Muscle of leg (tissue), 11 donors: ENCODE measurements around the gene INPP4B. TPM values are rescaled to one million over a fixed set of nuclear protein-coding genes. Genes with fewer than 3 reads are reported as not detected.

ENCODE experiments used
- DNase-seq: peaks from one replicate; pipeline ENCODE4 v3.0.0; 2013
- H3K27ac ChIP-seq: one replicate; pipeline ENCODE4 v1.5.1; 2013; ENCODE audit warnings: mild to moderate bottlenecking, low read length, control low read depth
- H3K27me3 ChIP-seq: one replicate; pipeline ENCODE4 v1.6.1; 2013; ENCODE audit warnings: low read length; ENCODE audit not compliant: control insufficient read depth, insufficient read depth
- H3K36me3 ChIP-seq: one replicate; pipeline ENCODE4 v1.6.1; 2013; ENCODE audit warnings: low read length; ENCODE audit not compliant: control insufficient read depth, insufficient read depth
- H3K4me1 ChIP-seq: one replicate; pipeline ENCODE4 v1.6.1; 2013; ENCODE audit warnings: low read length; ENCODE audit not compliant: control insufficient read depth, insufficient read depth
- H3K4me3 ChIP-seq: one replicate; pipeline ENCODE4 v1.5.1; 2013; ENCODE audit warnings: low read length, control low read depth
- H3K9me3 ChIP-seq: replicated peaks from 2 replicates; pipeline ENCODE4 v1.6.1; 2013; ENCODE audit warnings: low read depth, low read length; ENCODE audit not compliant: control insufficient read depth
- WGBS: methylation state at CpG from one replicate; pipeline ENCODE4 v1.1.5; 2013; ENCODE audit warnings: missing lambda C conversion rate; ENCODE audit not compliant: insufficient coverage; 5-methylcytosine and 5-hydroxymethylcytosine counted together
- polyA plus RNA-seq, 8 donors: library from polyadenylated mRNA; unstranded; fragments of 120-200 nt; gene quantifications; one replicate each; pipeline versions ENCODE4 v1.2.1 to v1.2.3, GENCODE V29; 2013; ENCODE audit warnings: inconsistent platforms in 1 of 8, low replicate concordance in 1 of 8; ENCODE audit not compliant: insufficient read length in 8 of 8, insufficient read depth in 1 of 8
- total RNA-seq: library from RNA; stranded (reverse); fragments of 120-200 nt; gene quantifications from one replicate; pipeline ENCODE4 v1.2.4, GENCODE V29; 2013

The INPP4B gene
- total and polyA plus RNA-seq, 9 donors, result 15.7 to 55.1 (median 30.6) TPM

GRCh38 chr4:142826503-142827241 lies 19.4 kb downstream of the INPP4B start:
- Histone ChIP-seq H3K36me3 (no peaks in the 10 kb centered on the region), H3K27me3 (no peaks in the 10 kb centered on the region), H3K4me1 (no peaks in the 10 kb centered on the region), H3K4me3 (no peak overlapping the region), H3K9me3 (no peaks in the 10 kb centered on the region), H3K27ac (no peak overlapping the region)
- DNase-seq, result no peak
- 94% methylated on average over 3 of the region's 4 CpGs for WGBS

- no CpG with 5 or more reads among the region's 1 CpG for WGBS
- H3K4me1 ChIP-seq, result no peaks in the 10 kb centered on the region
- H3K9me3 ChIP-seq, result no peaks in the 10 kb centered on the region
- no peak overlapping the region for H3K4me3 ChIP-seq
- DNase-seq, result no peak
- no peak overlapping the region for H3K27ac ChIP-seq
- no peaks in the 10 kb centered on the region for H3K27me3 ChIP-seq
- no peaks in the 10 kb centered on the region for H3K36me3 ChIP-seq
Measured at GRCh38 chr4:142824368-142824767, 21.7 kb downstream of the INPP4B start.

- no peak for DNase-seq
- no peak overlapping the region for H3K4me3 ChIP-seq
- H3K27ac ChIP-seq, result no peak overlapping the region
- H3K4me1 ChIP-seq, result no peaks in the 10 kb centered on the region
- no peaks in the 10 kb centered on the region for H3K27me3 ChIP-seq
- WGBS, result 100% methylated on average over 1 of the region's 1 CpG
- H3K36me3 ChIP-seq, result no peaks in the 10 kb centered on the region
- no peaks in the 10 kb centered on the region for H3K9me3 ChIP-seq
Measured at GRCh38 chr4:142823796-142824195, 22.3 kb downstream of the INPP4B start.

- no peak for DNase-seq
- Histone ChIP-seq H3K27ac (no peak overlapping the region), H3K36me3 (no peaks in the 10 kb centered on the region), H3K27me3 (no peaks in the 10 kb centered on the region), H3K4me1 (peaks cover 5% of the 10 kb centered on the region), H3K4me3 (no peak overlapping the region), H3K9me3 (no peaks in the 10 kb centered on the region)
- 65% methylated on average over 3 of the region's 4 CpGs for WGBS
Measured at GRCh38 chr4:142818476-142818875, 27.6 kb downstream of the INPP4B start.

GRCh38 chr4:142818031-142818430 lies 28.1 kb downstream of the INPP4B start:
- H3K27ac ChIP-seq, result no peak overlapping the region

GRCh38 chr4:142817442-142817841 lies 28.7 kb downstream of the INPP4B start:
- H3K27ac ChIP-seq, result no peak overlapping the region
- peaks cover 5% of the 10 kb centered on the region for H3K4me1 ChIP-seq
- no peaks in the 10 kb centered on the region for H3K36me3 ChIP-seq
- no peak overlapping the region for H3K4me3 ChIP-seq
- WGBS, result 50% methylated on average over 2 of the region's 6 CpGs
- H3K9me3 ChIP-seq, result no peaks in the 10 kb centered on the region
- DNase-seq, result peak; percentile 49
- no peaks in the 10 kb centered on the region for H3K27me3 ChIP-seq

More at GRCh38 chr4:142818031-142818430, 28.1 kb downstream of the INPP4B start:
- WGBS, result no CpG with 5 or more reads among the region's 1 CpG
- peak; percentile 63 for DNase-seq
- Histone ChIP-seq H3K27me3 (no peaks in the 10 kb centered on the region), H3K9me3 (no peaks in the 10 kb centered on the region), H3K36me3 (no peaks in the 10 kb centered on the region), H3K4me1 (peaks cover 5% of the 10 kb centered on the region), H3K4me3 (no peak overlapping the region)

GRCh38 chr4:142815834-142816233 lies 30.3 kb downstream of the INPP4B start:
- Histone ChIP-seq H3K36me3 (no peaks in the 10 kb centered on the region), H3K4me3 (no peak overlapping the region), H3K9me3 (no peaks in the 10 kb centered on the region), H3K4me1 (peaks cover 5% of the 10 kb centered on the region), H3K27me3 (no peaks in the 10 kb centered on the region), H3K27ac (no peak overlapping the region)
- 29% methylated on average over 1 of the region's 1 CpG for whole genome bisulfite sequencing
- peak; percentile 40 for DNase-seq

- Histone ChIP-seq H3K27me3 (no peaks in the 10 kb centered on the region), H3K36me3 (no peaks in the 10 kb centered on the region), H3K27ac (no peak overlapping the region), H3K4me1 (peaks cover 5% of the 10 kb centered on the region), H3K4me3 (no peak overlapping the region), H3K9me3 (no peaks in the 10 kb centered on the region)
- no peak for DNase-seq
- no CpG with 5 or more reads among the region's 2 CpGs for whole genome bisulfite sequencing
Measured at GRCh38 chr4:142813388-142813787, 32.7 kb downstream of the INPP4B start.

- no peak overlapping the region for H3K27ac ChIP-seq
- no peak for DNase-seq
- H3K27me3 ChIP-seq, result no peaks in the 10 kb centered on the region
- H3K9me3 ChIP-seq, result no peaks in the 10 kb centered on the region
- no peaks in the 10 kb centered on the region for H3K4me1 ChIP-seq
- H3K36me3 ChIP-seq, result no peaks in the 10 kb centered on the region
- no peak overlapping the region for H3K4me3 ChIP-seq
Measured at GRCh38 chr4:142812091-142812490, 34.0 kb downstream of the INPP4B start.

- Histone ChIP-seq H3K9me3 (no peaks in the 10 kb centered on the region), H3K36me3 (no peaks in the 10 kb centered on the region), H3K4me3 (no peak overlapping the region), H3K27me3 (no peaks in the 10 kb centered on the region), H3K4me1 (no peaks in the 10 kb centered on the region), H3K27ac (no peak overlapping the region)
- no peak for DNase-seq
- WGBS, result no CpG with 5 or more reads among the region's 1 CpG
Measured at GRCh38 chr4:142811034-142811433, 35.1 kb downstream of the INPP4B start.

GRCh38 chr4:142809559-142809958 lies 36.5 kb downstream of the INPP4B start:
- Histone ChIP-seq H3K4me1 (no peaks in the 10 kb centered on the region), H3K9me3 (no peaks in the 10 kb centered on the region), H3K4me3 (no peak overlapping the region), H3K27me3 (no peaks in the 10 kb centered on the region), H3K27ac (no peak overlapping the region), H3K36me3 (no peaks in the 10 kb centered on the region)
- DNase-seq, result peak; percentile 6
- whole genome bisulfite sequencing, result 50% methylated on average over 1 of the region's 2 CpGs
